CD8-positive, alpha-beta memory T cell (primary cell): Measurements from ENCODE around the gene IBA57. TPM values are rescaled to one million over a fixed set of nuclear protein-coding genes. Genes with fewer than 3 reads are reported as not detected.
A peak's percentile ranks its signal among the peaks of the same experiment; 100 is the strongest.

Experiments
- CTCF ChIA-PET: fragments of 350-600 bp; sonication (Branson Sonifier 250); formaldehyde crosslinking; loops from one replicate; lab custom pipeline; 2021; ENCODE audit warnings: antibody characterized with exemption; lab: Charles Lee
- POLR2A ChIA-PET: fragments of 350-600 bp; sonication (Branson Sonifier 250); formaldehyde crosslinking; loops from one replicate; lab custom pipeline; 2021; ENCODE audit warnings: antibody characterized with exemption; lab: Charles Lee
- DNase-seq, 5 donors: peaks; one replicate each; pipeline versions ENCODE4 v3.0.0 to v3.0.0-alpha.2; 2020 to 2022; ENCODE audit warnings: mixed read lengths in 1 of 5
- H3K27ac ChIP-seq: one replicate; pipeline ENCODE4 v1.7.0; 2013; ENCODE audit warnings: low read depth, mild to moderate bottlenecking, low read length, moderate library complexity
- H3K27me3 ChIP-seq: 2 replicates; pipeline ENCODE4 v1.7.0; 2013; ENCODE audit warnings: low read length, mild to moderate bottlenecking; ENCODE audit not compliant: insufficient read depth, poor library complexity, severe bottlenecking
- H3K36me3 ChIP-seq: 2 replicates; pipeline ENCODE4 v1.7.0; 2013; ENCODE audit warnings: mild to moderate bottlenecking, low read length, moderate library complexity; ENCODE audit not compliant: insufficient read depth
- H3K4me1 ChIP-seq: 2 replicates; pipeline ENCODE4 v1.7.0; 2013; ENCODE audit warnings: mild to moderate bottlenecking, low read length, moderate library complexity; ENCODE audit not compliant: insufficient read depth
- H3K4me3 ChIP-seq: 2 replicates; pipeline ENCODE4 v1.7.0; 2013; ENCODE audit warnings: mild to moderate bottlenecking, low read length
- H3K9me3 ChIP-seq: 2 replicates; pipeline ENCODE4 v1.7.0; 2013; ENCODE audit warnings: mild to moderate bottlenecking, low read length
- H3K27ac Mint-ChIP-seq, 8 donors: one replicate each; pipeline ENCODE4 v1.8.0; 2020 to 2021; ENCODE audit warnings: mixed read lengths in 8 of 8, mild to moderate bottlenecking in 6 of 8, inconsistent platforms in 3 of 8, moderate library complexity in 3 of 8
- H3K27me3 Mint-ChIP-seq, 2 donors: one replicate each; pipeline ENCODE4 v1.8.0; 2020 to 2021; ENCODE audit warnings: mixed read lengths in 2 of 2, mild to moderate bottlenecking in 1 of 2, moderate library complexity in 1 of 2
- H3K36me3 Mint-ChIP-seq, 3 donors: one replicate each; pipeline ENCODE4 v1.8.0; 2020 to 2021; ENCODE audit warnings: mixed read lengths in 3 of 3, inconsistent platforms in 1 of 3, mild to moderate bottlenecking in 1 of 3
- H3K4me1 Mint-ChIP-seq, 3 donors: one replicate each; pipeline ENCODE4 v1.8.0; 2020 to 2021; ENCODE audit warnings: mixed read lengths in 3 of 3, inconsistent platforms in 1 of 3, mild to moderate bottlenecking in 1 of 3
- H3K4me3 Mint-ChIP-seq, 7 donors: one replicate each; pipeline ENCODE4 v1.8.0; 2020 to 2021; ENCODE audit warnings: mixed read lengths in 7 of 7, mild to moderate bottlenecking in 6 of 7, moderate library complexity in 4 of 7, inconsistent platforms in 2 of 7
- H3K9me3 Mint-ChIP-seq, 5 donors: one replicate each; pipeline ENCODE4 v1.8.0; 2020 to 2022; ENCODE audit warnings: mixed read lengths in 5 of 5, mild to moderate bottlenecking in 3 of 5, moderate library complexity in 2 of 5, inconsistent platforms in 1 of 5
- polyA plus RNA-seq: library from polyadenylated mRNA; unstranded; fragments of 300-500 nt; fragmentation: Illumina TruSeq; gene quantifications from one replicate; pipeline ENCODE4 v1.2.3, GENCODE V29; 2021
- total RNA-seq, 2 experiments: library from RNA; stranded (reverse); gene quantifications; one replicate each; pipeline ENCODE4 v1.2.3, GENCODE V29; 2021

IBA57 gene
- total and polyA plus RNA-seq, 3 experiments from 2014 or later: 5.4 to 13.6 (median 12.6) TPM

DNA sequence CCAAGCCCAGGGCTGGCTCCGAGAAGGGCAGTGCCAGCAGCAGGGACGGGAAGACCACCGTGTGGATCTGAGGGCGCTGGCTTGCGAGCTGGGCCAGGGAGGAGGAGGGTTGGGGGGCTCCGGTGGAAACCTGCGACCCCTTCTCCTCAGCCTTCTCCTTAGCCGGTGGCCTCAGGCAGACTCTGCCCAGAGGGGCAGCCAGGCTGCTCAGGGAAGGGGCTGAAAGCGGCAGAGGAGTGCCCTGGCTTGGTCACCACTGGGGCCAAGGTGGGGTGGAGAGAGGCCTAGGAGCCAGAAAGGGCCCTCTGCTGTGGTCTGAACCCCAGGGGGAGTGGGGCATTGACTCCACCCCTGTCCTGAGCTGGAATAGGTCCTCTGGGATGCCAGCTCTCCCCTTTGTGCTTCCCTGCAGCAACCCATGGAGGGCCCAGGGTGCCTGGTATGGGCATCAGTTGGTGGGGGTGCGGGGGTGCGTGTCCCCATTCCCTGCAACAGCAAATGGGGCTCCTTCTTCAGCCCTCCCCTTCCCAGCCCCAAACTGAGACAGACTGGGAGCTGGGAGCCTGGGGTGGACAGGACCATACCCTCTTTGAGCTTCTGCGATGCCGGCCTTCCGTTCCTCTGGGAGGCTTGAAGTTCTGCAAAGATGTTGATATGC, 6.5 kb upstream of the IBA57 start:
- H3K4me1 Mint-ChIP-seq: peaks cover 12 to 41% (median 19%) of the 10 kb centered on the region in 3 donors
- no peaks in the 10 kb centered on the region for H3K36me3 ChIP-seq
- no peaks in the 10 kb centered on the region for H3K9me3 Mint-ChIP-seq
- no peak for DNase-seq
- ChIA-PET CTCF (interaction anchor here (1.4 kb wide), 1 partner anchor 28 kb away, joined by 4 read pairs; no protein-coding TSS in a partner anchor), POLR2A (interaction anchor here (0.5 to 0.9 kb wide), 2 partner anchors 19 to 34 kb away, joined by 3 to 5 read pairs; no protein-coding TSS in a partner anchor)
- no peaks in the 10 kb centered on the region for H3K36me3 Mint-ChIP-seq
- H3K27me3 ChIP-seq: no peaks in the 10 kb centered on the region
- H3K27ac Mint-ChIP-seq: peak overlapping the region in 1 of 8 donors; percentile 55
- H3K4me3 Mint-ChIP-seq: no peak overlapping the region
- H3K27ac ChIP-seq: no peak overlapping the region
- H3K4me3 ChIP-seq: no peak overlapping the region
- H3K4me1 ChIP-seq: peaks cover 32% of the 10 kb centered on the region
- no peaks in the 10 kb centered on the region for H3K27me3 Mint-ChIP-seq
- H3K9me3 ChIP-seq: no peaks in the 10 kb centered on the region

DNA sequence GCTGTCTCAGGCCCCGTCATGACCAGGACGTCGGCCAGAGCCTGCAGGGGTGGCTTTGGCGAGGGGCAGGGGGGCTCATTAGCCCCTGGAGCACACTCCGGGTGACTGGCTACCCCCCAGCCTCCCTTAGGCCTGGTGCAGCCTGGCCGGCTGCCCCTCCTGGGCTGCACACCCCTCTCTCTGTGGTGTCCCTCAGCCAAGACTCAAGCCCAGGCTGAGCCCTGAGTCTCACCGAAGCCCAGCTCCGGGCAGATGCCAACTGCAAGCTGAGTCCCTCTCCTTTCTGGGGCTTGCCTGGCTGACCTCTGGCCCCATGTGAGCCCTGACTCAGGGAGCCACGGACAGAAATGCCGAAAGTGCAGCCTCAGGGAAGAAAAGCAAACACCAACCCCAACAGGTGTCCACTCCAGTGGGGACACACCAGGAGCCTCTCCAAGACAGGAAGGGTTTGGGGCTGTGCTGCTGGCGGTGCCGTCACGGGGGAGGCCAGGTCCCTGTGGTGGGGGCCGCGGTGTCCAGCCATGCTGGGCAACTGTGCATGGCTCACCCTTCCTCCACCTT, 5.3 kb upstream of the IBA57 start:
- Mint-ChIP-seq H3K27me3 (no peaks in the 10 kb centered on the region), H3K36me3 (no peaks in the 10 kb centered on the region), H3K27ac (no peak overlapping the region), H3K4me3 (no peak overlapping the region), H3K4me1 (peaks cover 17 to 49% (median 30%) of the 10 kb centered on the region in 3 donors), H3K9me3 (no peaks in the 10 kb centered on the region)
- H3K4me1 ChIP-seq: peaks cover 39% of the 10 kb centered on the region
- no peak overlapping the region for H3K4me3 ChIP-seq
- no peak overlapping the region for H3K27ac ChIP-seq
- H3K27me3 ChIP-seq: no peaks in the 10 kb centered on the region
- DNase-seq: no peak
- no peaks in the 10 kb centered on the region for H3K36me3 ChIP-seq
- ChIA-PET CTCF (interaction anchor here (1.4 kb wide), 1 partner anchor 29 kb away, joined by 4 read pairs; no protein-coding TSS in a partner anchor), POLR2A (no interaction called here)
- no peaks in the 10 kb centered on the region for H3K9me3 ChIP-seq

DNA sequence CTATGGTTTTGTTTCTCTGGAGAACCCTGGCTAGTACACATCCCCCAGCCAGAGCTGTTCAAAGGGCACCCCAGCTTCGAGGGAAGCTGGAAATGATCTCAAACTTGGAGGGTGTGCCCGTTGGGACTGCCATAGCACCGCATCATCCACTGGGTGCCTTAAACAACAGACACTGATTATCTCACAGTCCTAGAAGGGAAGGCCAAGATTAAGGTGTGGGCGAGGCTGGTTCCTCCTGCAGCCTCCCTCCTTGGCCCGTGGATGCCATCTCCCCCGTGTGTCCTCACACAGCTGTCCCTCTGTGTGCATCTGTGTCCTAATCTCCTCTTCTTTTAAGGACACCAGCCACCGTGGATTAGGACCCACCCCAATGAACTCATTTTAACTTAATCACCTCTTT, 4.2 kb upstream of the IBA57 start:
- no peak overlapping the region for H3K27ac ChIP-seq
- no peak overlapping the region for H3K4me3 Mint-ChIP-seq
- no peaks in the 10 kb centered on the region for H3K27me3 Mint-ChIP-seq
- CTCF ChIA-PET: interaction anchor here (1.5 kb wide), 1 partner anchor 15 kb away, joined by 3 read pairs; no protein-coding TSS in a partner anchor
- no peaks in the 10 kb centered on the region for H3K36me3 ChIP-seq
- peaks cover 0 to 2% (median 0%) of the 10 kb centered on the region in 3 donors for H3K36me3 Mint-ChIP-seq
- POLR2A ChIA-PET: no interaction called here
- peak overlapping the region in 1 of 8 donors; percentile 55 for H3K27ac Mint-ChIP-seq
- H3K27me3 ChIP-seq: no peaks in the 10 kb centered on the region
- H3K4me3 ChIP-seq: no peak overlapping the region
- no peak for DNase-seq
- H3K4me1 ChIP-seq: peaks cover 37% of the 10 kb centered on the region
- H3K4me1 Mint-ChIP-seq: peaks cover 17 to 48% (median 31%) of the 10 kb centered on the region in 3 donors
- no peaks in the 10 kb centered on the region for H3K9me3 ChIP-seq
- H3K9me3 Mint-ChIP-seq: no peaks in the 10 kb centered on the region

DNA sequence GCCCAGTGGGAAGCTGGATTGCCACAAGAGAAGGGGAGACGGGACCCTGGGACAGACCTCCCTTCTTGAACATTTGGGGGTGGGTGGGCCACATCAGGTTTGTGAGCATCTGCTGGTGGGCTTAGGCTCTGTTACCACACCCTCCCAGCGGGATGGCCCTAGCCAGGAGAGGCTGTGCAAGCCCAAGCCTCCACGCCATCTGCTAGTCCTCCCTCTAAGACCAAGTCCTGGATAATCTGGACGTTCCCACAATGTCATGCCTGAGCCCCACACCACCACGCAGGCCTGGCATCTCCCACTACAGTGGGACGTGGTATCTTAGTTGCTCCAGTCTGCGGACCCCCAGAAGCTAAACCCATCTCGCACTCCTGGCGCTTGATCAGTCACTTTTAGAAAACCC, 3.7 kb upstream of the IBA57 start:
- H3K9me3 Mint-ChIP-seq: no peaks in the 10 kb centered on the region
- H3K27ac Mint-ChIP-seq: peak overlapping the region in 3 of 8 donors; percentile 43 to 64 (median 55)
- no peak overlapping the region for H3K27ac ChIP-seq
- no peaks in the 10 kb centered on the region for H3K36me3 ChIP-seq
- ChIA-PET POLR2A (no interaction called here), CTCF (interaction anchor here (1.5 kb wide), 1 partner anchor 16 kb away, joined by 3 read pairs; no protein-coding TSS in a partner anchor)
- H3K27me3 Mint-ChIP-seq: no peaks in the 10 kb centered on the region
- no peak overlapping the region for H3K4me3 ChIP-seq
- no peak for DNase-seq
- H3K27me3 ChIP-seq: no peaks in the 10 kb centered on the region
- H3K36me3 Mint-ChIP-seq: peaks cover 0 to 2% (median 0%) of the 10 kb centered on the region in 3 donors
- H3K9me3 ChIP-seq: no peaks in the 10 kb centered on the region
- H3K4me3 Mint-ChIP-seq: no peak overlapping the region
- H3K4me1 Mint-ChIP-seq: peaks cover 21 to 49% (median 35%) of the 10 kb centered on the region in 3 donors
- peaks cover 37% of the 10 kb centered on the region for H3K4me1 ChIP-seq

DNA sequence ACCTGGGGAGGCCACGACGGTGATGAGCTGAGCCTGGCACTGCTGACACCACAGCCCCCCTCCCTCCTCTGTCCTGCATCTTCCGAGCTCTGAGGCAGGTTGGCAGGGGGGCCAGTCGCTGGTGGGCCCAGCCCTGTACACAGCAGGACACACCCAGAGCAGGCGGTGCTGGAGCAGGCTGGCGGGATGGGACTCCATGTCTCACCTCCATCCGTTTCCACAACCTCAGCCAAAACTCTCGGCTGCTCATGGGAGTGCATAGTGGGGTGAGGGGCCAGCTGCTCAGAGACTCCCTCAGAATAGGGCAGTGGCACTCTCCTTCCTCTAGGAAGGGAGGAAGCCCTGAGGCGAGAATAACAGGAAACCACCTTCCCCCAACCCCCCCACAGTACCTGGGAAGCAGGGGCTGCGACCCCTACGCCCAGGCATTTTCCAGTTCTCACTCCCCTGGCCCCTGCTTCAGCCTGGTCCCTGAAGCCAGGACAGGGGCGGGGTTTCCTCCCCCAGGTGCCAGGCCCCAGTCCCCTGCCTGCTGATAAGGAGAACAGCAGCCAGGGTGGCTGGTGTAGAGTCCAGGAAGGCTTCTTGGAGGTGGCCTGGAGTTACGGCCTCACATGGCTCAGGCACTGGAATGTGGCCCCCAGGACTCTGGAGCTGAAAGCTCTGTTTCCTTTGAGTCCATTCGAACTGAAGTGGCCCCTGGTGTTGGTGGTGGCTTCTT, 3.2 kb upstream of the IBA57 start:
- H3K36me3 ChIP-seq: no peaks in the 10 kb centered on the region
- CTCF ChIA-PET: interaction anchor here (1.5 kb wide), 1 partner anchor 16 kb away, joined by 3 read pairs; no protein-coding TSS in a partner anchor
- peaks cover 23 to 46% (median 32%) of the 10 kb centered on the region in 3 donors for H3K4me1 Mint-ChIP-seq
- POLR2A ChIA-PET: no interaction called here
- no peak for DNase-seq
- no peak overlapping the region for H3K4me3 Mint-ChIP-seq
- H3K9me3 Mint-ChIP-seq: no peaks in the 10 kb centered on the region
- H3K36me3 Mint-ChIP-seq: peaks cover 0 to 2% (median 0%) of the 10 kb centered on the region in 3 donors
- H3K27me3 ChIP-seq: no peaks in the 10 kb centered on the region
- no peak overlapping the region for H3K27ac ChIP-seq
- no peaks in the 10 kb centered on the region for H3K9me3 ChIP-seq
- peaks cover 35% of the 10 kb centered on the region for H3K4me1 ChIP-seq
- H3K27me3 Mint-ChIP-seq: no peaks in the 10 kb centered on the region
- H3K4me3 ChIP-seq: no peak overlapping the region
- H3K27ac Mint-ChIP-seq: peak overlapping the region in 4 of 8 donors; percentile 43 to 64 (median 51)

DNA sequence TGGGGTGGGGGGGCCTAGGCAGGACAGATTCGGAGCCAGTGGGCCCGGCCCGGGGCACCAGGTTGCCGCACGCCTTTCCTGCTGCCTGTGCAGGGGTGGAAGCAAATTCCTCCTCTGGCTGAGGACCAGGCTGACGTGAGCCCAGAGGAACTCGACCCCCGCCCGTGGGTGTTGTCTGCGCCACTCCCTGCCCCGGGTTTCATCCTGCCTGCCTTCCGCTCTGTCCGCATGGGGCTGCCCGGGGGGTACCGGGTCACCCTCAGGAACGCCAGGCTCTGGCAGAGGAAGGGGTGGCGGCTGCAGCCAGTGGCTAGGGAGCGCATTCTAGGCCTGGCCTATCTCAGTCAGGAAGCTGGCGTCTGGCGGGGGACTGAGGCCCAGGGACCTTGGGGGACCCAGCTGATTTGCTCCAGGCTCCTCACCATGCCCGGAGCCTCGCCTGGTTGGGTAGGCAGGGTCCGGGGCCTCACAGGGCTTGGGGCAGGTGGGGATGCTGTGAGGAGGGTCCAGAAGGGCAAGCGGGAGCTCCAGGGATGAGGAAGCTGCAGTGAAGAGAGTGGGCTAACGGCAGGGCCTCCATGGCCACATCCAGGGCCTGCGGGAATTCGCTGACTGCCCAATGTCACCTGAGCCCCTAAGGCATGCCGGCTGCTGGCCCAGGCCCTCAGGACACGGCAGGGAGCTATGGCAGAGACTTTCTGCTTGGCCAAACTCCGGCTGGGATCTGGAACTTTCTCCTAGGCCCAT, 2.4 kb upstream of the IBA57 start:
- no peaks in the 10 kb centered on the region for H3K9me3 Mint-ChIP-seq
- CTCF ChIA-PET: interaction anchor here (1.1 kb wide), 1 partner anchor 33 kb away, joined by 3 read pairs; no protein-coding TSS in a partner anchor
- Histone ChIP-seq H3K36me3 (no peaks in the 10 kb centered on the region), H3K4me3 (no peak overlapping the region), H3K9me3 (no peaks in the 10 kb centered on the region), H3K4me1 (peaks cover 35% of the 10 kb centered on the region), H3K27ac (no peak overlapping the region), H3K27me3 (no peaks in the 10 kb centered on the region)
- peaks cover 0 to 6% (median 2%) of the 10 kb centered on the region in 3 donors for H3K36me3 Mint-ChIP-seq
- H3K4me1 Mint-ChIP-seq: peaks cover 23 to 52% (median 38%) of the 10 kb centered on the region in 3 donors
- H3K27me3 Mint-ChIP-seq: no peaks in the 10 kb centered on the region
- H3K27ac Mint-ChIP-seq: peak overlapping the region in 5 of 8 donors; percentile 71 to 99 (median 96)
- H3K4me3 Mint-ChIP-seq: no peak overlapping the region
- POLR2A ChIA-PET: interaction anchor here (4.8 kb wide), 1 partner anchor 23 kb away, joined by 69 read pairs; the partner anchor contains the start of gene GUK1
- DNase-seq: no peak

DNA sequence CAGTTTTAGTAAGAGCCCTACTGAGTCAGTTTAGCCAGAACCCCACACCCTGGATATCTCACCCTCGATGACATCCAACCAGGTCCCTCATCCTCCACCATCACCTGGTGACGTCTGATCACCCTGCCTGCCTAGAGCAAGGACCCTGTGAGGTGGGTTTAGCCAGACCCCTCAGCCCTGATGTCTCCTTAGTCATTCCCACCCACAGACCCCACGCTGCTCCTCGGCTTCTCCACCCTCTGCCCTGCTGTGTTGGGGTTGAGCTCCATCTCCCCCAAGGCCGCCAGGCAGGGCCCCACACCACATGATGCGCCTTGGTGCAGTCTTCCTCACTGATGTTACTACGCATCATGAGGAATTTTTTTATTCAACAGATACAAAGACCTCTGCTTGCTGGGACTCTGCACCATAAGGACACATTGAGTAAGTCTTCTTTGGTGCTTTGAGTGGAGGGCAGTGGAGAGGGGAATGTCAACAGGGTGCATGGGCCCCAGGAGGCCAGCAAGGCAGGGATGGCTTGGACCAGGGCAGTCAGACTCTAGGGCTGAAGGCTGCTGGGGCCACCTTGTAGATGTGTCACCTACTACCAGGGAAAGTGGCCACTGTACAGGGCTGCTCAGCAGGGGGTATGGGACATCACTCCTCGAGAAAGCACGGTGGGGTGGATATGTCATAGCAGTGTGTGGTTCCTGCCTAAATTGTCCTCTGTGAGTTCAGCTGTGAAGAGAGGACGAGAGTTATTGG, 1.7 kb upstream of the IBA57 start:
- no peak for DNase-seq
- Mint-ChIP-seq H3K27ac (peak overlapping the region; percentile 86 to 99 (median 96)), H3K9me3 (no peaks in the 10 kb centered on the region), H3K4me1 (peaks cover 23 to 58% (median 44%) of the 10 kb centered on the region in 3 donors), H3K27me3 (no peaks in the 10 kb centered on the region), H3K4me3 (peak overlapping the region; percentile 24 to 71 (median 50)), H3K36me3 (peaks cover 0 to 11% (median 2%) of the 10 kb centered on the region in 3 donors)
- CTCF ChIA-PET: interaction anchor here (1.1 to 3.5 kb wide), 3 partner anchors 26 to 294 kb away, joined by 3 to 57 read pairs (median 15); partner anchors contain the start of gene GUK1
- no peaks in the 10 kb centered on the region for H3K36me3 ChIP-seq
- H3K9me3 ChIP-seq: no peaks in the 10 kb centered on the region
- POLR2A ChIA-PET: interaction anchor here (4.8 kb wide), 1 partner anchor 24 kb away, joined by 69 read pairs; the partner anchor contains the start of gene GUK1
- no peak overlapping the region for H3K4me3 ChIP-seq
- no peaks in the 10 kb centered on the region for H3K27me3 ChIP-seq
- H3K27ac ChIP-seq: no peak overlapping the region
- H3K4me1 ChIP-seq: peaks cover 35% of the 10 kb centered on the region
